GM12878 (cell line): ENCODE results near the gene LGALS9. TPM values are rescaled to one million over a fixed set of nuclear protein-coding genes. Genes with fewer than 3 reads are reported as not detected.

Experiments used
- ATAC-seq: fragments of 200-7000 bp; cut with Tn5 transposase; 3 replicates; pipeline ENCODE4 v1.9.1; 2020; ENCODE audit warnings: mild to moderate bottlenecking, moderate library complexity
- BruUV-seq: library from RNA; stranded (reverse); fragments of 400-500 nt; replicated peaks from 2 replicates; lab custom pipeline; 2021; lab: Mats Ljungman, UMichigan
- CTCF ChIA-PET: fragments of 300-600 bp; sonication (Branson Sonifier 250); formaldehyde crosslinking; extraction: SDS; loops from one replicate; lab custom pipeline; 2021; ENCODE audit warnings: inconsistent platforms; lab: Yijun Ruan, JAX
- POLR2A ChIA-PET: fragments of 350-600 bp; formaldehyde crosslinking; extraction: SDS; loops from one replicate; lab custom pipeline; 2021; ENCODE audit warnings: inconsistent platforms; lab: Charles Lee
- RAD21 ChIA-PET: fragments of 300-600 bp; sonication (Branson Sonifier 250); formaldehyde crosslinking; loops from one replicate; lab custom pipeline; 2023; ENCODE audit warnings: antibody characterized with exemption; ENCODE audit not compliant: unreplicated experiment; lab: Charles Lee
- SMC1A ChIA-PET: fragments of 300-600 bp; sonication (Branson Sonifier 250); formaldehyde crosslinking; loops from one replicate; lab custom pipeline; 2023; ENCODE audit not compliant: unreplicated experiment, uncharacterized antibody; lab: Charles Lee
- DNase-seq: peaks from one replicate; pipeline ENCODE4 v3.0.0-alpha.2; 2011; ENCODE audit warnings: low read depth, low spot score
- FAIRE-seq: peaks from 3 replicates; lab custom pipeline; 2011; peaks lifted over from hg19 to GRCh38; lab: Jason Lieb, UNC
- H2AFZ ChIP-seq: 2 replicates; pipeline ENCODE4 v1.6.0; 2011; ENCODE audit warnings: low read depth, low read length, control low read depth; ENCODE audit not compliant: control insufficient read depth
- H3K27ac ChIP-seq: 2 replicates; pipeline ENCODE4 v1.5.1; 2011; ENCODE audit warnings: control low read depth; ENCODE audit not compliant: control insufficient read depth, insufficient read depth
- H3K27me3 ChIP-seq, 2 experiments: replicated peaks in 1 of 2; 2 replicates each; pipeline versions ENCODE4 v1.6.0 to v1.6.1; 2011; ENCODE audit warnings: low read length in 1 of 2; ENCODE audit not compliant: control insufficient read depth in 2 of 2, insufficient read depth in 2 of 2
- H3K36me3 ChIP-seq, 2 experiments: 2 replicates each; pipeline ENCODE4 v1.5.1; 2011; ENCODE audit warnings: low read length in 1 of 2; ENCODE audit not compliant: control insufficient read depth in 2 of 2, insufficient read depth in 2 of 2
- H3K4me1 ChIP-seq: 2 replicates; pipeline ENCODE4 v1.6.1; 2011; ENCODE audit warnings: mild to moderate bottlenecking, low read length, moderate library complexity, mixed read lengths; ENCODE audit not compliant: control insufficient read depth, insufficient read depth
- H3K4me2 ChIP-seq: 2 replicates; pipeline ENCODE4 v1.6.0; 2011; ENCODE audit warnings: control low read depth; ENCODE audit not compliant: control insufficient read depth, insufficient read depth
- H3K4me3 ChIP-seq: fragments of 200-600 bp; sonication (generic); 2 replicates; pipeline ENCODE4 v1.5.1; 2016
- H3K79me2 ChIP-seq: 2 replicates; pipeline ENCODE4 v1.6.0; 2011; ENCODE audit warnings: low read length; ENCODE audit not compliant: control insufficient read depth, insufficient read depth
- H3K9ac ChIP-seq: 2 replicates; pipeline ENCODE4 v1.8.0; 2011; ENCODE audit warnings: low read length, control low read depth, mixed read lengths; ENCODE audit not compliant: control insufficient read depth, insufficient read depth
- H3K9me3 ChIP-seq: replicated peaks from 3 replicates; pipeline ENCODE4 v1.5.1; 2011; ENCODE audit warnings: mild to moderate bottlenecking, low read length; ENCODE audit not compliant: control insufficient read depth, insufficient read depth
- H4K20me1 ChIP-seq: 2 replicates; pipeline ENCODE4 v1.6.0; 2011; ENCODE audit not compliant: control insufficient read depth, insufficient read depth
- CHD1 ChIP-seq: IDR thresholded peaks from 2 replicates; pipeline ENCODE4 v1.6.1; 2012; ENCODE audit warnings: low read depth, low read length, improper control_type of control experiment
- CHD2 ChIP-seq: IDR thresholded peaks from 2 replicates; pipeline ENCODE4 v1.6.1; 2011; ENCODE audit warnings: low read depth, low read length, improper control_type of control experiment, borderline replicate concordance
- CHD4 ChIP-seq: fragments of 200-600 bp; sonication (generic); IDR thresholded peaks from 2 replicates; pipeline ENCODE4 v1.6.1; 2016; ENCODE audit warnings: mild to moderate bottlenecking
- EED ChIP-seq: sonication (generic); IDR thresholded peaks from 2 replicates; pipeline ENCODE4 v1.6.1; 2016; ENCODE audit warnings: antibody characterized with exemption, low read depth
- FOS ChIP-seq: IDR thresholded peaks from 3 replicates; pipeline ENCODE4 v1.6.1; 2011; ENCODE audit warnings: borderline replicate concordance; ENCODE audit not compliant: insufficient read length; ENCODE audit errors: extremely low read depth
- HCFC1 ChIP-seq: fragments of 150-350 bp; IDR thresholded peaks from 2 replicates; pipeline ENCODE4 v1.6.1; 2014; ENCODE audit warnings: low read length
- HDAC2 ChIP-seq: fragments of 200-600 bp; sonication (generic); IDR thresholded peaks from 2 replicates; pipeline ENCODE4 v1.6.1; 2017
- KAT2A ChIP-seq: conservative IDR thresholded peaks from 2 replicates; pipeline ENCODE4 v1.6.1; 2011; ENCODE audit warnings: low read depth, low read length; ENCODE audit not compliant: control insufficient read depth
- MYB ChIP-seq: fragments of 150-350 bp; IDR thresholded peaks from 2 replicates; pipeline ENCODE4 v1.6.1; 2014; ENCODE audit warnings: mild to moderate bottlenecking, low read depth, low read length, borderline replicate concordance
- MYC ChIP-seq: IDR thresholded peaks from 2 replicates; pipeline ENCODE4 v1.6.1; 2011; ENCODE audit warnings: mild to moderate bottlenecking, low read length, moderate library complexity, inconsistent platforms; ENCODE audit not compliant: insufficient read depth, insufficient replicate concordance, insufficient read length, severe bottlenecking
- NFIC ChIP-seq: IDR thresholded peaks from 2 replicates; pipeline ENCODE4 v1.6.1; 2012; ENCODE audit warnings: low read depth, mild to moderate bottlenecking, inconsistent platforms, low read length, moderate library complexity
- PAX8 ChIP-seq: fragments of 450-650 bp; IDR thresholded peaks from 2 replicates; pipeline ENCODE4 v1.6.1; 2017; ENCODE audit warnings: mild to moderate bottlenecking, moderate library complexity
- ZBED1 ChIP-seq: IDR thresholded peaks from 2 replicates; pipeline ENCODE4 v1.6.1; 2016; ENCODE audit warnings: borderline replicate concordance
- WGBS: methylation state at CpG from one replicate; pipeline ENCODE4 v1.1.6; 2016; ENCODE audit warnings: low lambda C conversion rate; ENCODE audit not compliant: insufficient replicate concordance, insufficient coverage; ENCODE audit errors: missing lambda C conversion rate; 5-methylcytosine and 5-hydroxymethylcytosine counted together
- in situ Hi-C: fragments of 300-500 bp; cut with MboI; formaldehyde crosslinking; loops from 9 replicates; pipeline ENCODE4 v1.14.3; 2018; ENCODE audit warnings: mixed read lengths
- intact Hi-C: fragments of 100-400 bp; cut with micrococcal nuclease; formaldehyde crosslinking; loops from one replicate; pipeline ENCODE4 v1.14.2; 2022; ENCODE audit not compliant: unreplicated experiment
- polyA plus RNA-seq, 11 experiments: library from polyadenylated mRNA; depleted of rRNA in 4 of 11; unstranded in 6 of 11; stranded (reverse) in 5 of 11; fragments of >200 nt; fragmentation: Nextera tagmentation in 4 of 11; fragmentation: Illumina TruSeq in 1 of 11; extraction: Ambion mirVana in 4 of 11; extraction: Trizol in 1 of 11; gene quantifications; 1 replicate in 1 of 11; 2 replicates in 10 of 11; pipeline versions ENCODE4 v1.2.1 to v1.2.3, GENCODE V29; 2011 to 2016; ENCODE audit warnings: inconsistent platforms in 2 of 11, missing spikeins in 2 of 11, low read depth in 1 of 11
- total RNA-seq, 4 experiments: library from RNA; depleted of rRNA in 3 of 4; stranded (reverse); fragments of >200 nt in 3 of 4; fragmentation: Illumina TruSeq in 1 of 4; extraction: Trizol in 1 of 4; gene quantifications; 2 replicates each; pipeline versions ENCODE4 v1.2.1 to v1.2.3, GENCODE V29; 2013 to 2021
- TF ChIP-seq, protein P1 (sequence below): fragments of 450-650 bp; IDR thresholded peaks from 2 replicates; pipeline ENCODE4 v1.6.1; 2016; ENCODE audit warnings: mild to moderate bottlenecking, moderate library complexity, borderline replicate concordance

LGALS9 gene
- total and polyA plus RNA-seq, 10 of the 15 experiments (the other 5 are each of a cell fraction or from before 2014, with no cell fraction given): 22.5 to 294 (median 155) TPM

DNA sequence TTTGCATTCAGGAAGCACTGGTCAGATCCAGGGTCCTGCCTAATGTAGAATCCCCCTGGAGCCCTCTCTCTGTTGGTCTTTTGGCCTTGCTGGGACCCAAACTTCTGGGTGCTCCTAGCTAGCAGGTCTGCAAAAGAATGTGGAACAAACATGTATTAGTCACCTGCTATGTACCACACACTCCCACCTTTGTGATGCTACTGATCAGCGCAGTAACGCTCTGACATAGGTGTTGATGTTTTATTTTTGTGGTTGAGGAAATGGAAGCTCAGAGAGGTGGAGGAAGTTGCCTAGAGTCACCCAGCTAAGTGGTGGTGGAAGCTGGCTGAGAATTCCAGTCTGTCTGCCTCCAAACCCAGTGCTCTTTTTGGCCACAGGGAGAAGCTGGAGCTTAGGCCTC, 35.8 kb upstream of the LGALS9 start:
- DNase-seq (no peak), FAIRE-seq (no peak), ATAC-seq (no peak)
- Histone ChIP-seq H3K36me3 (peaks cover 4 to 28% of the 10 kb centered on the region in 2 experiments; a peak in 3 of 4 replicates), H4K20me1 (no peaks in the 10 kb centered on the region), H3K79me2 (no peaks in the 10 kb centered on the region), H3K4me1 (no peaks in the 10 kb centered on the region), H2AFZ (no peak overlapping the region), H3K9me3 (no peaks in the 10 kb centered on the region), H3K4me2 (no peak overlapping the region), H3K4me3 (no peak overlapping the region), H3K27me3 (no peaks in the 10 kb centered on the region), H3K27ac (no peak overlapping the region), H3K9ac (no peak overlapping the region)
- RAD21 ChIA-PET: interaction anchor here (1.2 to 1.9 kb wide), 2 partner anchors 20 to 359 kb away, joined by 3 to 5 read pairs; no protein-coding TSS in a partner anchor
- SMC1A ChIA-PET: interaction anchor here (0.9 to 1.2 kb wide), 2 partner anchors 15 to 21 kb away, joined by 3 read pairs; no protein-coding TSS in a partner anchor
- no peak for TF ChIP-seq NFIC
- intact Hi-C loops (no loop called here), in situ Hi-C loops (loop anchor here (5.0 kb wide), 3 partner anchors 138 to 243 kb away; partner anchors contain the start of gene KSR1)
- no TSS peak for BruUV-seq
- POLR2A ChIA-PET: no interaction called here
- CTCF ChIA-PET: interaction anchor here (0.8 to 2.1 kb wide), 6 partner anchors 22 to 358 kb away, joined by 3 to 8 read pairs (median 4); partner anchors contain the start of gene KSR1
- WGBS: 100% methylated on average over 2 of the region's 2 CpGs

DNA sequence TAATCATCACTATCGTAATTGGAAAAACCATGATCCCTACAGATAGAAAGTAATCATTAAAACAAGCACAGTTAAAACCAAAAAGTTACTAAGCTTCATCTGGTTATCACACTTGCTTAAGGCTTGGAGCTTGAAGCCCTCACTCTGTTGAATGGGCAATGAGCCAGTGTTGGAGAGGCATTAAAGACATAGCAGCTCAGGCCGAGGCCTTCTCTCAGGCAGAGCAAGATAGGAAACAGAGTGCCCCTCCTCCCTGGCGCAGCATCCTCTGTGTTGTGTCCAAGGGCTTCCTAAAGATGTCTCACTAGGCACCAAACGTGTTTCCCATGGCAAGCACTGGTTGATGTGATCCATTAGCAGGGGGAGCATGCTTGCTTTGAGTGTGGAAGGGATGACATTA, 34.9 kb upstream of the LGALS9 start:
- ATAC-seq (no peak), FAIRE-seq (no peak), DNase-seq (no peak)
- Histone ChIP-seq H3K27me3 (no peaks in the 10 kb centered on the region), H3K79me2 (no peaks in the 10 kb centered on the region), H3K4me3 (no peak overlapping the region), H2AFZ (no peak overlapping the region), H3K9me3 (no peaks in the 10 kb centered on the region), H3K4me1 (no peaks in the 10 kb centered on the region), H3K9ac (no peak overlapping the region), H3K4me2 (no peak overlapping the region), H4K20me1 (no peaks in the 10 kb centered on the region), H3K27ac (no peak overlapping the region), H3K36me3 (peaks cover 7 to 29% of the 10 kb centered on the region in 2 experiments; a peak in 3 of 4 replicates)
- RAD21 ChIA-PET: interaction anchor here (0.7 to 1.2 kb wide), 2 partner anchors 19 to 97 kb away, joined by 3 read pairs; no protein-coding TSS in a partner anchor
- in situ Hi-C loops (loop anchor here (5.0 kb wide), 3 partner anchors 139 to 244 kb away; partner anchors contain the start of gene KSR1), intact Hi-C loops (no loop called here)
- CTCF ChIA-PET: interaction anchor here (1.6 to 2.1 kb wide), 4 partner anchors 23 to 359 kb away, joined by 4 to 8 read pairs (median 6); partner anchors contain the start of gene KSR1
- no TSS peak for BruUV-seq
- SMC1A ChIA-PET: interaction anchor here (0.6 to 0.9 kb wide), 2 partner anchors 16 to 22 kb away, joined by 3 read pairs; no protein-coding TSS in a partner anchor
- 65% methylated on average over 4 of the region's 4 CpGs for WGBS
- POLR2A ChIA-PET: no interaction called here
- TF ChIP-seq PAX8 (no peak), KAT2A (no peak), HDAC2 (no peak), MYC (no peak), HCFC1 (no peak), MYB (no peak), CHD2 (no peak), ZBED1 (no peak), CHD4 (no peak), EED (no peak), FOS (no peak), CHD1 (no peak)
- TF ChIP-seq, protein P1, sequence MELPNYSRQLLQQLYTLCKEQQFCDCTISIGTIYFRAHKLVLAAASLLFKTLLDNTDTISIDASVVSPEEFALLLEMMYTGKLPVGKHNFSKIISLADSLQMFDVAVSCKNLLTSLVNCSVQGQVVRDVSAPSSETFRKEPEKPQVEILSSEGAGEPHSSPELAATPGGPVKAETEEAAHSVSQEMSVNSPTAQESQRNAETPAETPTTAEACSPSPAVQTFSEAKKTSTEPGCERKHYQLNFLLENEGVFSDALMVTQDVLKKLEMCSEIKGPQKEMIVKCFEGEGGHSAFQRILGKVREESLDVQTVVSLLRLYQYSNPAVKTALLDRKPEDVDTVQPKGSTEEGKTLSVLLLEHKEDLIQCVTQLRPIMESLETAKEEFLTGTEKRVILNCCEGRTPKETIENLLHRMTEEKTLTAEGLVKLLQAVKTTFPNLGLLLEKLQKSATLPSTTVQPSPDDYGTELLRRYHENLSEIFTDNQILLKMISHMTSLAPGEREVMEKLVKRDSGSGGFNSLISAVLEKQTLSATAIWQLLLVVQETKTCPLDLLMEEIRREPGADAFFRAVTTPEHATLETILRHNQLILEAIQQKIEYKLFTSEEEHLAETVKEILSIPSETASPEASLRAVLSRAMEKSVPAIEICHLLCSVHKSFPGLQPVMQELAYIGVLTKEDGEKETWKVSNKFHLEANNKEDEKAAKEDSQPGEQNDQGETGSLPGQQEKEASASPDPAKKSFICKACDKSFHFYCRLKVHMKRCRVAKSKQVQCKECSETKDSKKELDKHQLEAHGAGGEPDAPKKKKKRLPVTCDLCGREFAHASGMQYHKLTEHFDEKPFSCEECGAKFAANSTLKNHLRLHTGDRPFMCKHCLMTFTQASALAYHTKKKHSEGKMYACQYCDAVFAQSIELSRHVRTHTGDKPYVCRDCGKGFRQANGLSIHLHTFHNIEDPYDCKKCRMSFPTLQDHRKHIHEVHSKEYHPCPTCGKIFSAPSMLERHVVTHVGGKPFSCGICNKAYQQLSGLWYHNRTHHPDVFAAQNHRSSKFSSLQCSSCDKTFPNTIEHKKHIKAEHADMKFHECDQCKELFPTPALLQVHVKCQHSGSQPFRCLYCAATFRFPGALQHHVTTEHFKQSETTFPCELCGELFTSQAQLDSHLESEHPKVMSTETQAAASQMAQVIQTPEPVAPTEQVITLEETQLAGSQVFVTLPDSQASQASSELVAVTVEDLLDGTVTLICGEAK: no peak
